Amygdala (tissue), 56 donors: ENCODE measurements around the gene TEDC1.

Experiments
- DNase-seq, 56 donors: peaks; one replicate each; lab custom pipeline; 2025; lab: John Stamatoyannopoulos, UW

TEDC1 gene

DNA sequence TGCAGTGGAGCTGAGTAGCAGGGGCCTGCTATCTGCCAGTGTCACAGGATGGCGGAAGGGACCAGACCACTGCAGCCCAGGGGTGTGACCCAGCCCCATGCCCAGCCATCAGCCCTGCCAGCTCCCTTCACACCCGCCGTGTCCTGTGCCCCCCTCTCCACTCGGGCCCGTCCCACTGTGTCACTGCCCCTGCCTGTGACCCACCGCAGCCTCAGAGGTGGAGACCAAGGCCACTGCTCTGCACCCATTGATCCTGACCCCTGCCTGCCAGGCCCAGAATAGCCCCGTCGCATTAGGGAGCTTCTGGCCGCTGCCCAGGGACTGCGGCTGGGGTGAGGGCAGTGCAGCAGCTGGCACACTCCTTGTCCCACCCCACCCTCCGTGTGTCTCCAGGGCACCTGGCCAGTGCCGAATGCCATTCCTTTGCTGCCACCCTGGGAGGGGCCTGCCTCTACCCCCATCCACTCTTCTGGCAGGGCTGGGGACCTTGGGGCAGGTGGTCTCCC is 18.5 kb upstream of the TEDC1 start:
- DNase-seq, result no peak

GRCh38 chr14:105473033-105473676 is 17.9 kb upstream of the TEDC1 start:
- peak in 1 of 56 donors; percentile 17 for DNase-seq

GRCh38 chr14:105473677-105474482 is 17.2 kb upstream of the TEDC1 start:
- peak in 37 of 56 donors; percentile 17 to 79 (median 49) for DNase-seq

- peak in 7 of 56 donors; percentile 28 to 57 (median 40) for DNase-seq
These were observed 16.4 kb upstream of the TEDC1 start, which contains the start of gene CRIP2 for GRCh38 chr14:105474483-105475268. TSS of gene CRIP2 (plus strand) at chr14:105474821. CDS start at chr14:105474863, 42 bp downstream.

GRCh38 chr14:105475269-105476096 is 15.6 kb upstream of the TEDC1 start:
- DNase-seq, result peak in 4 of 56 donors; percentile 39 to 62 (median 50)

DNA sequence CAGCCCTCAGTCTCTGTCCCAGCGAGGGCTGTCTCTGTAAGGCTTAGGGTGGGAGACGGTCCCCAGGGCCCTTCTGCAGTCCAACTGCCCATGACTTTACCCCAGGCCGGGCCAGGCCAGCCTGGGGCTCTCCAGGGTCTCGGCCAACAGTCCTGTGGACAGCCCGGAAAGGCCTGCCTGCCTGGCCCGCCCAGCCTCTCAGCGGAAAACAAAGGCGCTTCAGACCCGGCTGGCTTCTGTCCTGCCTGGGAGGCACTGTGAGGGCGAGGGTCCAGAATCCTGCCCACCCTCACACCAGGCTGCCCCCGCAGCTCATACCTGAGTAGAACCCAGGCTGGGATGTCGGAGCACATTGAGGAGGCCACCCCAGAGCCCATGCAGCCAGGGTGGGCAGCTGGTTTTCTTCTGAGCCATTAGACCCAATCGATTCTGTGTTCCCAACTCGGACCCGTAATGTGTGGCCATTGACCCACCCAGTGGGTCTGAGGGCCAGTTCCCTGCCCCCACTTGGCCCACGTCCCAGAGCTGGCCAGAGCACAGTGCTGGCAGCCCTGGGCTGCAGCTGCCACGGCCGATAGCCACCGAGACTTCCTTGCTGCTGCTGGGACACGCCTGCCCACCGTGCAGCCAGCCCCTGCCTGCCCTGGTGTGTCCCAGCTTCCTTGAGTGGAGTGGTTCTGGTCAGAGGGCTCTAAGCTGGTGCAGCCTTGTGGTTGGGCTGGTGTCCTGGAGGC is 14.8 kb upstream of the TEDC1 start:
- peak in 55 of 56 donors; percentile 45 to 90 (median 81) for DNase-seq

DNA sequence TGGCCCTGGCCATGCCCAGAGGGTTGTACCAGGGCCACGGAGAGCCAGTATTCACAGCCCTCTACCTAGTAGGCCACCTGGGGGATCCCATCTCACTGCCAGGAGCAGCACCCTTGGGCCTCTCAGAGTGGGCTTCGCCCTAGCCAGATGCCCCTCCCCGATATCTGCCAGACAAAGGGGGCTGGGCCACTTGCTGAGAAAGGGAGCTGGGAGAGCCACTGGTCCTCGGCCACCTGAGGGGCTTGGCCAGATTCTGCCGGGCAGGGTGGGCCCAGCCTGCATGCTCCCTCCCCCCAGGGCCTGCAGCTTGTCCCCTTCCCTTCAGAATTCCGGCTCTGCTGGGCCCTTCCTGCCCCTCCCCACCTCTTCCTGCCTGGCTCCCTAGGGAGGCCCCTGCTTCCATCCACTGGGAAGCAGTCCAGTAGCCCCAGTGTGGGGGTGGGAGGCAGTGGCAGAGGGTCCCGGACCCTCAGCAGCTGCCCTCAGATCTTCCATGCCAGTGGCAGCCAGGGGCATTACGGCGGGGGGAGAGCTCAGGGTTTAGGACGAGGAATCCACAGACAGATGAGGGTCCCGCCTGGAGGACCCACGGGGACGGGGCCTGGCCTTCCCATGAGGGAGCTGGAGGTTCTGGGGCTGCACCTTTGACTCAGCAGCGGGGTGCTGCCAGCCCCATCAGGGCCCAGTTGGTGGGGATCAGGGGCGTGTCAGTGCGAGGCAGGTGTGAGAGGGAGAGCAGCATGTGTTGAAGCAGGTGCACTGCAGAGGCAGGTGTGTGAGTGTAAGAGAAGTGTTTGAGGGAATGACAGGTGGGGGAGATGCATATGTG is 14.0 kb upstream of the TEDC1 start:
- no peak for DNase-seq

- DNase-seq, result peak in 2 of 56 donors; percentile 16 to 25
These were observed 13.2 kb upstream of the TEDC1 start for GRCh38 chr14:105477660-105478397.

DNA sequence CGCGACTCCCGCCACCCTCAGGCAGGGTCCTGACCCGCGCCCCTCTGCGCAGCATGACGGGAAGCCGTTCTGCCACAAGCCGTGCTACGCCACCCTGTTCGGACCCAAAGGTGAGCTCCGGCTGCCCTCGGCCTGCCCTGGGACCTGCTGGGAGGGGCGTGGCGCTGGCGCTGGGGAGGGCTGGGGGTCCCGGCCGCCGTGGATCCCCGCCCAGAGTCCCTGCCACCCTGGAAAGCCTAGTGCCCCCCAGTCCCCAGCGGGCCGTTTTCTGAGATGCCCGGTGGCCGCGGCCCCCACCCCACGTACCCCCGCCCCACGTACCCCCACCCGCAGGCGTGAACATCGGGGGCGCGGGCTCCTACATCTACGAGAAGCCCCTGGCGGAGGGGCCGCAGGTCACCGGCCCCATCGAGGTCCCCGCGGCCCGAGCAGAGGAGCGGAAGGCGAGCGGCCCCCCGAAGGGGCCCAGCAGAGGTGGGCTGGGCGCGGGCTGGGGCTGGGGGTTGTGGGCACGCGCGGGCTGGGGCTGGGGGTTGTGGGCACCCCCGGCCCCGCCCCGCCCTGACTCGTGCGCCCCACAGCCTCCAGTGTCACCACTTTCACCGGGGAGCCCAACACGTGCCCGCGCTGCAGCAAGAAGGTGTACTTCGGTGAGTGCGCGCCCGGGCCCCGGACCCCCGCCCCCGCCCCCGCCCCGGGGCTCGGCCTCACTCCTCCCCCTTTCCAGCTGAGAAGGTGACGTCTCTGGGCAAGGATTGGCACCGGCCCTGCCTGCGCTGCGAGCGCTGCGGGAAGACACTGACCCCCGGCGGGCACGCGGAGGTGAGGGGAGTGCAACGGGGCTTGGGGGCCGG is 12.4 kb upstream of the TEDC1 start:
- no peak for DNase-seq

GRCh38 chr14:105479431-105480158 is 11.5 kb upstream of the TEDC1 start:
- peak in 4 of 56 donors; percentile 23 to 28 (median 25) for DNase-seq

- DNase-seq, result no peak
These were observed 10.8 kb upstream of the TEDC1 start for GRCh38 chr14:105480199-105480746.

GRCh38 chr14:105480807-105481801 is 9.9 kb upstream of the TEDC1 start:
- DNase-seq, result peak; percentile 53 to 98 (median 88)

DNA sequence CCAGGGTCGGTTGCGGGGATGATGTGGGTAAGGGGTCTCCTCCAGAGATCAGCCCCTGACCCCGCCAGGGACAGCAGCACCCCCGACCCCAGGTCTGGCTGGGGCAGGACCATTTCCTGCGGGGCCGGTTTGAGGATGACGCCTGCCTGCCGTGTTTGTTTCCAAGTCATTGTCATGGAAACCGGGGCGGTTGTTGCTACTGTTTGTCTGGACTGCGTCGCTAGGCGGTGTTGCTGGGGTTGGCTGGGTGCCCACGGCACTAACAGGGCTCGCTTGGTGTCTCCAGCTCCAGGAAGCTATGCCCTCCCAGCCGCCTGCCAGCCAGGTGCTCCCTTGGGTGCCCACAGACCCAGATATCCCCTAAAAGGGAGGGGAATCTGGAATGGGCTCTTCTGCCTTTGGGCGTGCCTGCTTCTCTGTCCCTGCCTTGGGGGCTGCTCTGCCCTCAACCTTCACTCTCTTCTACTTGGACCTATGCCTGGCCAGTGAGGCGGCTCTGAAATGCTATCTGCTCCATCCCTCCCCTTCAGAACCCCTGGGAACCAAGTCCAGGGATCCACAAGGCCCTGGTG is 9.1 kb upstream of the TEDC1 start:
- DNase-seq, result peak in 55 of 56 donors; percentile 27 to 92 (median 69)
